CD14-positive monocyte (primary cell): ENCODE data around the gene SNX20. TPM values are rescaled to one million over a fixed set of nuclear protein-coding genes. Genes with fewer than 3 reads are reported as not detected.

Source experiments
- DNase-seq, 3 donors: peaks; one replicate each; pipeline ENCODE4 v3.0.0-alpha.2; 2011 to 2022
- H2AFZ ChIP-seq: 2 replicates; pipeline ENCODE4 v1.6.0; 2012; ENCODE audit warnings: mild to moderate bottlenecking, low read depth, low read length, inconsistent platforms; ENCODE audit not compliant: insufficient read depth, poor library complexity, severe bottlenecking
- H3K27ac ChIP-seq, 2 donors: 1 replicate in 1 of 2; 2 replicates in 1 of 2; pipeline ENCODE4 v1.5.1; 2012 to 2013; ENCODE audit warnings: low read length in 2 of 2, control low read depth in 1 of 2, inconsistent platforms in 1 of 2, low read depth in 1 of 2, mild to moderate bottlenecking in 1 of 2
- H3K27me3 ChIP-seq, 2 donors: one replicate each; pipeline versions ENCODE4 v1.6.0 to v1.6.1; 2011 to 2013; ENCODE audit warnings: low read length in 2 of 2; ENCODE audit not compliant: control insufficient read depth in 2 of 2, insufficient read depth in 2 of 2
- H3K36me3 ChIP-seq, 2 donors: replicated peaks in 1 of 2; 1 replicate in 1 of 2; 2 replicates in 1 of 2; pipeline versions ENCODE4 v1.5.1 to v1.6.1; 2012 to 2013; ENCODE audit warnings: low read length in 2 of 2, control low read depth in 1 of 2, inconsistent platforms in 1 of 2, mild to moderate bottlenecking in 1 of 2; ENCODE audit not compliant: insufficient read depth in 2 of 2, control insufficient read depth in 1 of 2
- H3K4me1 ChIP-seq, 2 donors: 1 replicate in 1 of 2; 2 replicates in 1 of 2; pipeline versions ENCODE4 v1.5.1 to v1.6.1; 2012 to 2013; ENCODE audit warnings: low read length in 2 of 2, control low read depth in 1 of 2, inconsistent platforms in 1 of 2, mild to moderate bottlenecking in 1 of 2, moderate library complexity in 1 of 2; ENCODE audit not compliant: insufficient read depth in 2 of 2, control insufficient read depth in 1 of 2
- H3K4me2 ChIP-seq: replicated peaks from 2 replicates; pipeline ENCODE3; 2012; ENCODE audit warnings: low read length, moderate library complexity, mild to moderate bottlenecking; ENCODE audit not compliant: poor library complexity, severe bottlenecking; ENCODE audit errors: extremely low read depth
- H3K4me3 ChIP-seq, 3 experiments: fragments of 200-600 bp in 1 of 3; sonication (generic) in 1 of 3; replicated peaks in 1 of 3; 1 replicate in 2 of 3; 2 replicates in 1 of 3; pipeline ENCODE4 v1.5.1; 2011 to 2013; ENCODE audit warnings: low read length in 3 of 3, mild to moderate bottlenecking in 3 of 3, control low read depth in 2 of 3, low read depth in 2 of 3, inconsistent platforms in 1 of 3, moderate library complexity in 1 of 3
- H3K79me2 ChIP-seq: 2 replicates; pipeline ENCODE4 v1.6.0; 2012; ENCODE audit warnings: mild to moderate bottlenecking, control low read depth, inconsistent platforms, low read length, moderate library complexity; ENCODE audit not compliant: insufficient read depth
- H3K9ac ChIP-seq: 2 replicates; pipeline ENCODE4 v1.6.0; 2017; ENCODE audit warnings: low read length, mild to moderate bottlenecking; ENCODE audit not compliant: insufficient read depth, poor library complexity, severe bottlenecking
- H3K9me3 ChIP-seq, 2 donors: replicated peaks in 1 of 2; 1 replicate in 1 of 2; 2 replicates in 1 of 2; pipeline versions ENCODE4 v1.5.1 to v1.6.1; 2012 to 2013; ENCODE audit warnings: low read length in 2 of 2, control low read depth in 1 of 2; ENCODE audit not compliant: control insufficient read depth in 1 of 2, insufficient read depth in 1 of 2
- H4K20me1 ChIP-seq: 2 replicates; pipeline ENCODE4 v1.6.0; 2012; ENCODE audit warnings: mild to moderate bottlenecking, low read length, control low read depth, moderate library complexity; ENCODE audit not compliant: insufficient read depth
- H3K27ac Mint-ChIP-seq, 7 donors: one replicate each; pipeline ENCODE4 v1.8.0; 2020; ENCODE audit warnings: mild to moderate bottlenecking in 7 of 7, mixed read lengths in 7 of 7, moderate library complexity in 6 of 7, inconsistent platforms in 2 of 7
- H3K27me3 Mint-ChIP-seq, 3 donors: one replicate each; pipeline ENCODE4 v1.8.0; 2021 to 2022; ENCODE audit warnings: low read depth in 3 of 3, mild to moderate bottlenecking in 3 of 3, mixed read lengths in 3 of 3, moderate library complexity in 3 of 3, inconsistent platforms in 1 of 3
- H3K36me3 Mint-ChIP-seq, 2 donors: one replicate each; pipeline ENCODE4 v1.8.0; 2020; ENCODE audit warnings: mixed read lengths in 2 of 2, inconsistent platforms in 1 of 2, mild to moderate bottlenecking in 1 of 2
- H3K4me1 Mint-ChIP-seq: one replicate; pipeline ENCODE4 v1.8.0; 2020; ENCODE audit warnings: mild to moderate bottlenecking, mixed read lengths
- H3K4me3 Mint-ChIP-seq, 2 donors: one replicate each; pipeline ENCODE4 v1.8.0; 2020; ENCODE audit warnings: mild to moderate bottlenecking in 2 of 2, mixed read lengths in 2 of 2, moderate library complexity in 1 of 2
- H3K9me3 Mint-ChIP-seq, 7 donors: one replicate each; pipeline ENCODE4 v1.8.0; 2020 to 2022; ENCODE audit warnings: mixed read lengths in 7 of 7, mild to moderate bottlenecking in 6 of 7, moderate library complexity in 6 of 7, inconsistent platforms in 2 of 7
- CTCF ChIP-seq: fragments of 200-600 bp; IDR thresholded peaks from one replicate; pipeline ENCODE4 v1.8.0; 2022; ENCODE audit warnings: antibody characterized with exemption, mild to moderate bottlenecking
- WGBS: methylation state at CpG from one replicate; pipeline ENCODE4 v1.1.5; 2013; ENCODE audit warnings: missing lambda C conversion rate; ENCODE audit not compliant: insufficient coverage; 5-methylcytosine and 5-hydroxymethylcytosine counted together
- intact Hi-C, 2 donors: fragments of 100-400 bp; cut with micrococcal nuclease; formaldehyde crosslinking; loops; one replicate each; pipeline versions ENCODE4 v1.15.0 to v1.15.1; 2023
- polyA plus RNA-seq, 3 donors: library from polyadenylated mRNA; depleted of rRNA in 1 of 3; unstranded in 2 of 3; stranded (reverse) in 1 of 3; fragments of 300-500 nt in 2 of 3; fragments of >200 nt in 1 of 3; fragmentation: Illumina TruSeq in 2 of 3; gene quantifications; 1 replicate in 2 of 3; 2 replicates in 1 of 3; pipeline ENCODE4 v1.2.3, GENCODE V29; 2012 to 2021

The SNX20 gene
- polyA plus RNA-seq, 3 donors, result 51.0 to 83.2 (median 52.0) TPM

- DNase-seq, result no peak
- H3K36me3 ChIP-seq, result peaks cover 87 to 99% of the 10 kb centered on the region in 2 donors
- H3K79me2 ChIP-seq, result peaks cover 85% of the 10 kb centered on the region
- H3K4me3 Mint-ChIP-seq, result no peak overlapping the region
- H3K9ac ChIP-seq, result no peak overlapping the region
- no peaks in the 10 kb centered on the region for H3K27me3 Mint-ChIP-seq
- H3K9me3 Mint-ChIP-seq, result peaks cover 0 to 14% (median 12%) of the 10 kb centered on the region in 7 donors
- H3K36me3 Mint-ChIP-seq, result peaks cover 80 to 96% of the 10 kb centered on the region in 2 donors
- intact Hi-C loops, result no loop called here
- H3K27ac Mint-ChIP-seq, result peak overlapping the region in 2 of 7 donors; percentile 22 to 28
- peaks cover 99% of the 10 kb centered on the region for H4K20me1 ChIP-seq
- H3K4me2 ChIP-seq, result no peak overlapping the region
- TF ChIP-seq CTCF, result no peak
- H3K9me3 ChIP-seq, result peaks cover 4 to 6% of the 10 kb centered on the region in 2 donors
- peaks cover 44% of the 10 kb centered on the region for H3K4me1 Mint-ChIP-seq
- no peak overlapping the region for H3K4me3 ChIP-seq
- peak overlapping the region; percentile 7 to 58 for H3K27ac ChIP-seq
- no peaks in the 10 kb centered on the region for H3K27me3 ChIP-seq
- WGBS, result 92% methylated on average over 13 of the region's 20 CpGs
- no peak overlapping the region for H2AFZ ChIP-seq
- peaks cover 24 to 40% of the 10 kb centered on the region in 2 donors for H3K4me1 ChIP-seq
Measured at GRCh38 chr16:50719401-50720337, 38.6 kb upstream of the SNX20 start.

DNA sequence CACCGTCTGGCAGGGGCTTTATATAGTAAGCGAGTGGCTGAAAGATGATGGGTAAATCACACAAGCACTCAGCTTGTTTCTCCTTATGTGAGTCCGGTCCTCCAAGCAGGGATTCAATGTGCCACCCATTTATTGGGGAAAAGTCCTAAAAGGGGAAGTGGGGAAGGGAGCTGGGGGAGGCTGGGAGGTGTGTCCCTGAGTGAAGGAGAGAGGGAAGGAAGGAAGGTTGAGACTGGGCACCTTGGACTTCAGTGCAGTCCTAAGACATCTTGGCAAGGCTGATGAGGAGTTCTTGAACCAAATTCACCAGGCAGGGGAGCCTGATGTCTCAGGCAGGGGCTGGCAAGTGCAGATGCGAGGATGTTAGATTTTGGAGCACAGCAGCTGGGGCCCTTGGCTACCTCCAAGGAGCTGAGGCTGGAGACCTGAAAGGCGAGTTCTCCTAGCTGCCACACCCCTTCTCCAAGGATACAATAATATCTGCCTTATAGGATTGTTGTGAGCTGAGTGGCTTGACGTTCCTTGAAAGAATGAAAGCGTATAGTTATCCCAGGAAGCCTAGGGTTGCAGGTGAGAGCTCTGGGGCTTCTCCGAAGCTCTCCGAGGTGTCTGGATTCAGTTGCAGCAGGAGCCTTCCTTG, 37.8 kb upstream of the SNX20 start:
- no peak for TF ChIP-seq CTCF
- Mint-ChIP-seq H3K4me1 (peaks cover 48% of the 10 kb centered on the region), H3K4me3 (no peak overlapping the region), H3K27me3 (no peaks in the 10 kb centered on the region), H3K9me3 (peaks cover 0 to 11% (median 7%) of the 10 kb centered on the region in 7 donors), H3K27ac (peak overlapping the region in 3 of 7 donors; percentile 2 to 87 (median 83)), H3K36me3 (peaks cover 75 to 94% of the 10 kb centered on the region in 2 donors)
- 93% methylated on average over 5 of the region's 9 CpGs for WGBS
- peak overlapping the region in 1 of 2 donors; percentile 51 for H3K27ac ChIP-seq
- no peak for DNase-seq
- no peak overlapping the region for H3K4me3 ChIP-seq
- intact Hi-C loops, result no loop called here
- peaks cover 99% of the 10 kb centered on the region for H4K20me1 ChIP-seq
- H3K36me3 ChIP-seq, result peaks cover 80 to 97% of the 10 kb centered on the region in 2 donors
- H2AFZ ChIP-seq, result no peak overlapping the region
- H3K27me3 ChIP-seq, result no peaks in the 10 kb centered on the region
- peaks cover 85% of the 10 kb centered on the region for H3K79me2 ChIP-seq
- no peak overlapping the region for H3K9ac ChIP-seq
- H3K4me1 ChIP-seq, result peaks cover 32 to 48% of the 10 kb centered on the region in 2 donors
- H3K4me2 ChIP-seq, result no peak overlapping the region
- H3K9me3 ChIP-seq, result peaks cover under 1 to 4% of the 10 kb centered on the region in 2 donors
